ENCODE results near the gene FBRS.
"Not testable (repeated sequence)": the region's sequence is repeated elsewhere in the genome, so short reads cannot be mapped to it uniquely, and the experiment has no call there.

The FBRS gene

DNA sequence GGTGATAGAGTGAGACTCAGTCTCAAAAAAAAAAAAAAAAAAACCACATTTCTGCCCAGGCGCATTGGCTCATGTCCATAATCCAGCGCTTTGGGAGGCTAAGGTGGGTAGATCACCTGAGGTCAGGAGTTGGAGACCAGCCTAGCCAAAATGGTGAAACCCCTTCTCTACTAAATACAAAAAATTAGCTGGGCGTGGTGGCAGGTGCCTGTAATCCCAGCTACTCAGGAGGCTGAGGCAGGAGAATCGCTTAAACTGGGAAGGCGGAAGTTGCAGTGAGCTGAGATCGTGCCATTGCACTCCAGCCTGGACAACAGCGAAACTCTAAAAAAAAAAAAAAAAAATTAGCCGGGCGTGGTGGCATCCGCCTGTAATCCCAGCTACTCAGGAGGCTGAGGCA is 21.1 kb upstream of the FBRS start:
- TF ChIP-seq ZNF384 (IDR thresholded peaks at IDR 0.05), result peak; percentile 52; the same call in 1 of the 2 replicates
- ChIA-PET POLR2A (interaction anchor here (0.7 to 3.7 kb wide), 7 partner anchors 14 to 80 kb away, joined by 3 to 23 read pairs (median 5); partner anchors contain the start of genes FBRS and PRR14), CTCF (interaction anchor here (0.7 to 1.2 kb wide), 2 partner anchors 207 to 249 kb away, joined by 4 to 5 read pairs; partner anchors contain the start of gene DCTPP1)
- DNase-seq (ENCODE audit: extremely low spot score), result not testable (repeated sequence)

DNA sequence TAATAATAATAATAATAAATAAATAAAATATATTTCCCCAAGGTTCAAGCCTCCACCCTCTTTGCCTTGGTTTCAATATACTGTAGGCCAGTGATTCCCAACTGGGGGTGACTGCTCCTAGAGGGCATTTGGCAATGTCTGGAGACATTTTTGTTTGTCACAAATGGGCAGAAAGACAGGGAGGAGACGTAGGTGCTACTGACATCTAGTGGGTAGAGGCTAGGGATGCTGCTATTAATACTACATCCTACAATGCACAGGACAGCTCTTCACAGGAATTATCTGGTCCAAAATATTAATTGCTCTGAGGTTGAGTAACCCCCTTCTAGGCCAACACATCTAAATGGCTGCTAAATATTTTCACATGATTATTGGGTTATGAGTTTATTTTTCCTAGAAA is 20.3 kb upstream of the FBRS start:
- ChIA-PET CTCF (interaction anchor here (0.7 to 1.2 kb wide), 2 partner anchors 13 to 208 kb away, joined by 4 to 7 read pairs; partner anchors contain the start of genes DCTPP1 and PRR14), POLR2A (interaction anchor here (1.0 to 3.7 kb wide), 6 partner anchors 13 to 80 kb away, joined by 3 to 23 read pairs (median 8); partner anchors contain the start of genes FBRS, PRR14 and ZNF764)
- DNase-seq (ENCODE audit: extremely low spot score), result peak; percentile 48
- TF ChIP-seq CTBP1 (IDR thresholded peaks at IDR 0.05; ENCODE audit: borderline replicate concordance), result no peak
- no peak for TF ChIP-seq ARNT (IDR thresholded peaks at IDR 0.05)
- TF ChIP-seq LEF1 (IDR thresholded peaks at IDR 0.05; ENCODE audit: borderline replicate concordance), result no peak
- TF ChIP-seq L3MBTL2 (conservative IDR thresholded peaks at IDR 0.05), result no peak
- no peak for TF ChIP-seq TARDBP (IDR thresholded peaks at IDR 0.05)
- TF ChIP-seq BHLHE40 (IDR thresholded peaks at IDR 0.05; ENCODE audit: borderline replicate concordance), result no peak
- TF ChIP-seq SUZ12 (IDR thresholded peaks at IDR 0.05), result no peak
- TF ChIP-seq ELF4 (IDR thresholded peaks at IDR 0.05), result no peak
- TF ChIP-seq FOXM1 (IDR thresholded peaks at IDR 0.05; ENCODE audit: borderline replicate concordance), result no peak
- TF ChIP-seq NFRKB (IDR thresholded peaks at IDR 0.05), result no peak
- no peak for TF ChIP-seq HDGF (IDR thresholded peaks at IDR 0.05; ENCODE audit: borderline replicate concordance)
- TF ChIP-seq FOXA1 (IDR thresholded peaks at IDR 0.05), result no peak
- TF ChIP-seq SP1 (IDR thresholded peaks at IDR 0.05), result no peak
- TF ChIP-seq FOXK2 (IDR thresholded peaks at IDR 0.05), result no peak

GRCh38 chr16:30641378-30641982 is 16.8 kb upstream of the FBRS start:
- ChIA-PET CTCF (interaction anchor here (1.0 kb wide), 1 partner anchor 232 kb away, joined by 3 read pairs; no protein-coding TSS in a partner anchor), POLR2A (interaction anchor here (1.4 kb wide), 1 partner anchor 164 kb away, joined by 3 read pairs; no protein-coding TSS in a partner anchor)
- DNase-seq (ENCODE audit: extremely low spot score), result no peak
- TF ChIP-seq PKNOX1 (IDR thresholded peaks at IDR 0.05) (no peak), ZNF384 (IDR thresholded peaks at IDR 0.05) (no peak), LEF1 (IDR thresholded peaks at IDR 0.05; ENCODE audit: borderline replicate concordance) (no peak), ARNT (IDR thresholded peaks at IDR 0.05) (no peak), L3MBTL2 (conservative IDR thresholded peaks at IDR 0.05) (no peak), ELF4 (IDR thresholded peaks at IDR 0.05) (no peak), SUZ12 (IDR thresholded peaks at IDR 0.05) (no peak), FOXA1 (IDR thresholded peaks at IDR 0.05) (no peak)

DNA sequence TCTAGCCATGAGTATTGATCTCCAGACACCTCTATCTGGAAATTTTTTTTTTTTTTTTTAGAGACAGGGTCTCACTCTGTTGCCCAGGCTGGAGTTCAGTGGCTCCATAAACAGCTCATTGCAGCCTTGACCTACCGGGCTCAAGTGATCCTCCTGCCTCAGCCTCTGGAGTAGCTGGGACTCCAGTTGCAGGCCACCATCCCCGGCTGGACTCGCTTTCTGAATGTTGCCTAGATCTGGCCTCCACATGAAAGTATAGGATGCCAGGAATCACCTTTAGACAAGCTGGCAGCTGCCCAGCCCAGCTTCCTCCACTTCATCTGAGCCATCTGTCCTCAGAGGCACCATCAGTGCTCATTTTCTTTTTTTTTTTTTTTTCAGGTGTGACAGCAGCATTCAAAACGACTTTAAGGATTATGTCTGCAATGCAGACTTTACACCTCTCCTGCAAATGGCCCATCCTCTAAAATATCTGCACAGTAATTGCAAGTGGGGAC is 13.8 kb upstream of the FBRS start:
- ChIA-PET CTCF (no interaction called here), POLR2A (interaction anchor here (0.8 to 4.0 kb wide), 4 partner anchors 10 to 216 kb away, joined by 3 to 20 read pairs (median 12); partner anchors contain the start of genes FBRS and ZNF689)
- no peak for TF ChIP-seq ELF4 (IDR thresholded peaks at IDR 0.05)
- no peak for TF ChIP-seq LEF1 (IDR thresholded peaks at IDR 0.05; ENCODE audit: borderline replicate concordance)
- TF ChIP-seq CTBP1 (IDR thresholded peaks at IDR 0.05; ENCODE audit: borderline replicate concordance), result no peak
- no peak for DNase-seq (ENCODE audit: extremely low spot score)

GRCh38 chr16:30645727-30646126 is 12.5 kb upstream of the FBRS start:
- ChIA-PET CTCF (interaction anchor here (0.6 to 0.8 kb wide), 2 partner anchors 17 to 116 kb away, joined by 3 to 5 read pairs; no protein-coding TSS in a partner anchor), POLR2A (interaction anchor here (1.1 to 4.0 kb wide), 5 partner anchors 12 to 87 kb away, joined by 4 to 20 read pairs (median 5); partner anchors contain the start of genes FBRS, ZNF689 and ZNF764)
- DNase-seq (ENCODE audit: extremely low spot score), result no peak
- TF ChIP-seq SUZ12 (IDR thresholded peaks at IDR 0.05), result no peak
- no peak for TF ChIP-seq FOXK2 (IDR thresholded peaks at IDR 0.05)

- ChIA-PET CTCF (no interaction called here), POLR2A (interaction anchor here (1.1 to 4.0 kb wide), 2 partner anchors 11 to 13 kb away, joined by 4 to 20 read pairs; partner anchors contain the start of gene FBRS)
- no peak for DNase-seq (ENCODE audit: extremely low spot score)
- TF ChIP-seq TARDBP (IDR thresholded peaks at IDR 0.05) (no peak), NFRKB (IDR thresholded peaks at IDR 0.05) (no peak), ARNT (IDR thresholded peaks at IDR 0.05) (no peak), FOXK2 (IDR thresholded peaks at IDR 0.05) (no peak), SP1 (IDR thresholded peaks at IDR 0.05) (no peak), HDGF (IDR thresholded peaks at IDR 0.05; ENCODE audit: borderline replicate concordance) (no peak), FOXA1 (IDR thresholded peaks at IDR 0.05) (no peak), CTBP1 (IDR thresholded peaks at IDR 0.05; ENCODE audit: borderline replicate concordance) (no peak)
These were observed 11.0 kb upstream of the FBRS start for GRCh38 chr16:30647274-30647571.

DNA sequence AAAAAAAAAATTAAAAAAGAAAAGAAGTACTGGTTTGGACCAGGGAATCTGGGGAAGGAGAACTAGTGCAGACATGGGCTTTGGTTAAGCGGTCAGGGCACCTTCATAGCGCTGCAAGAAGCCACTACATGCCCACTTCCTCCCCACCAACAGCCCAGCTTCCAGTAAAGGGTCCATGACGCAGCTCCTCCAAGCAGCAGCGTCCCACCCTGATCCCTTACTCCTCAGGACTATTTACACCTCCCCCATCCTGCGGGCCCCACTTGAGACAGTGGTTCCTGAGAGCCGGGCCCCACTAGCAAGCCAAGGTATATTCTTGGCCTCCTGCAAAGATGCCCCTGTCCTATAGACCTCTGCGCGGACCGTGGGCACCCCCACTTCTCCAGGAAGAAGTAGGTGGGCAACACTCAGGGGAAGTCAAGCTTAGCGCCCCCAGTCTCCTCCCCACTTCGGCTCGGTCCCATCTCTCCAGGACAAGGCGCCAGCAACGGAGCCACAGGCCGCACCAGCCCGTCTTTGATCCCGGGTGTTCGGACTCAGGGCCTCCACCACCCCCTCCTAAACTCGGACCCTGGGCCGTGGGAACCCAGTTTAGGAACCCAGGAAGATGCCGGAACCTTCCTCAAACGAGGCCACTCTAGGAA is 8.4 kb upstream of the FBRS start:
- no peak for DNase-seq (ENCODE audit: extremely low spot score)
- ChIA-PET POLR2A (interaction anchor here (0.8 to 3.1 kb wide), 13 partner anchors 9 to 114 kb away, joined by 3 to 27 read pairs (median 4); partner anchors contain the start of genes FBRS, SRCAP, ZNF688 and ZNF689), CTCF (interaction anchor here (1.2 to 3.1 kb wide), 4 partner anchors 9 to 115 kb away, joined by 3 to 11 read pairs (median 4); no protein-coding TSS in a partner anchor)
- TF ChIP-seq CTBP1 (IDR thresholded peaks at IDR 0.05; ENCODE audit: borderline replicate concordance) (no peak), HDGF (IDR thresholded peaks at IDR 0.05; ENCODE audit: borderline replicate concordance) (no peak), ZNF384 (IDR thresholded peaks at IDR 0.05) (no peak), BHLHE40 (IDR thresholded peaks at IDR 0.05; ENCODE audit: borderline replicate concordance) (no peak), SUZ12 (IDR thresholded peaks at IDR 0.05) (no peak), L3MBTL2 (conservative IDR thresholded peaks at IDR 0.05) (no peak), ARNT (IDR thresholded peaks at IDR 0.05) (no peak), ELF4 (IDR thresholded peaks at IDR 0.05) (no peak), TARDBP (IDR thresholded peaks at IDR 0.05) (no peak), SP1 (IDR thresholded peaks at IDR 0.05) (no peak), FOXM1 (IDR thresholded peaks at IDR 0.05; ENCODE audit: borderline replicate concordance) (no peak), FOXK2 (IDR thresholded peaks at IDR 0.05) (no peak), PKNOX1 (IDR thresholded peaks at IDR 0.05) (no peak), NFRKB (IDR thresholded peaks at IDR 0.05) (no peak), LEF1 (IDR thresholded peaks at IDR 0.05; ENCODE audit: borderline replicate concordance) (no peak), FOXA1 (IDR thresholded peaks at IDR 0.05) (no peak)
